H9 (cell line): Measurements from ENCODE around the gene OR2T29. TPM values are rescaled to one million over a fixed set of nuclear protein-coding genes. Genes with fewer than 3 reads are reported as not detected.

Source experiments
- DNase-seq: peaks from one replicate; pipeline ENCODE4 v3.0.0-alpha.2; 2017
- H2AFZ ChIP-seq: one replicate; pipeline ENCODE4 v1.6.1; 2013; ENCODE audit warnings: mild to moderate bottlenecking, low read length, control low read depth, moderate library complexity
- H2AK5ac ChIP-seq: 2 replicates; pipeline ENCODE4 v1.6.1; 2013; ENCODE audit warnings: low read length, control low read depth, mixed read lengths; ENCODE audit not compliant: insufficient read length
- H2BK120ac ChIP-seq: one replicate; pipeline ENCODE4 v1.6.1; 2013; ENCODE audit warnings: low read depth, mild to moderate bottlenecking, low read length, control low read depth, inconsistent platforms; ENCODE audit not compliant: poor library complexity, severe bottlenecking
- H2BK12ac ChIP-seq: 2 replicates; pipeline ENCODE4 v1.6.1; 2013; ENCODE audit warnings: low read length, control low read depth, mixed read lengths, low read depth; ENCODE audit not compliant: insufficient read length
- H2BK15ac ChIP-seq: 2 replicates; pipeline ENCODE4 v1.6.1; 2013; ENCODE audit warnings: low read depth, low read length, control low read depth
- H2BK20ac ChIP-seq: one replicate; pipeline ENCODE4 v1.6.1; 2013; ENCODE audit warnings: low read depth, mild to moderate bottlenecking, low read length, control low read depth, inconsistent platforms; ENCODE audit not compliant: poor library complexity, severe bottlenecking
- H2BK5ac ChIP-seq: 2 replicates; pipeline ENCODE4 v1.6.1; 2013; ENCODE audit warnings: low read length, control low read depth, mixed read lengths; ENCODE audit not compliant: insufficient read length
- H3K14ac ChIP-seq: 2 replicates; pipeline ENCODE4 v1.6.1; 2013; ENCODE audit warnings: low read length, control low read depth; ENCODE audit not compliant: insufficient read depth
- H3K18ac ChIP-seq: 2 replicates; pipeline ENCODE4 v1.6.1; 2013; ENCODE audit warnings: low read depth, mild to moderate bottlenecking, mixed read lengths, low read length, control low read depth; ENCODE audit not compliant: insufficient read length
- H3K23ac ChIP-seq: 2 replicates; pipeline ENCODE4 v1.6.1; 2013; ENCODE audit warnings: low read length, control low read depth, mixed read lengths, low read depth; ENCODE audit not compliant: insufficient read length
- H3K23me2 ChIP-seq: 2 replicates; pipeline ENCODE4 v1.6.1; 2013; ENCODE audit warnings: low read depth, mild to moderate bottlenecking, mixed read lengths, low read length, control low read depth; ENCODE audit not compliant: insufficient read length, poor library complexity, severe bottlenecking
- H3K27ac ChIP-seq: 2 replicates; pipeline ENCODE4 v1.5.1; 2013; ENCODE audit warnings: low read length, control low read depth, mixed read lengths, low read depth; ENCODE audit not compliant: insufficient read length
- H3K27me3 ChIP-seq: 2 replicates; pipeline ENCODE4 v1.6.1; 2013; ENCODE audit warnings: low read length, control low read depth, inconsistent platforms; ENCODE audit not compliant: insufficient read depth
- H3K4ac ChIP-seq: 2 replicates; pipeline ENCODE4 v1.6.1; 2013; ENCODE audit warnings: low read depth, mild to moderate bottlenecking, control low read depth, inconsistent platforms, low read length, moderate library complexity
- H3K4me1 ChIP-seq: 2 replicates; pipeline ENCODE4 v1.6.1; 2013; ENCODE audit warnings: low read length, control low read depth, inconsistent platforms; ENCODE audit not compliant: insufficient read depth
- H3K4me2 ChIP-seq: 2 replicates; pipeline ENCODE4 v1.6.1; 2013; ENCODE audit warnings: low read length, control low read depth, mixed read lengths; ENCODE audit not compliant: insufficient read length, insufficient read depth
- H3K56ac ChIP-seq: 2 replicates; pipeline ENCODE4 v1.6.1; 2013; ENCODE audit warnings: low read depth, mild to moderate bottlenecking, mixed read lengths, low read length, control low read depth; ENCODE audit not compliant: insufficient read length
- H3K79me1 ChIP-seq: 2 replicates; pipeline ENCODE4 v1.6.1; 2013; ENCODE audit warnings: low read depth, mild to moderate bottlenecking, moderate library complexity, low read length, control low read depth, inconsistent platforms; ENCODE audit not compliant: insufficient read depth, poor library complexity, severe bottlenecking
- H3K79me2 ChIP-seq: 2 replicates; pipeline ENCODE4 v1.6.1; 2013; ENCODE audit warnings: low read length, control low read depth, inconsistent platforms; ENCODE audit not compliant: insufficient read depth
- H3K9ac ChIP-seq: 2 replicates; pipeline ENCODE4 v1.6.1; 2013; ENCODE audit warnings: low read length, control low read depth, mixed read lengths; ENCODE audit not compliant: insufficient read length; ENCODE audit errors: extremely low read depth
- H3K9me3 ChIP-seq: one replicate; pipeline ENCODE4 v1.6.1; 2013; ENCODE audit warnings: low read depth, low read length, inconsistent platforms; ENCODE audit not compliant: control insufficient read depth
- H3T11ph ChIP-seq: one replicate; pipeline ENCODE4 v1.6.1; 2013; ENCODE audit warnings: mild to moderate bottlenecking, low read length, control low read depth, inconsistent platforms
- H4K20me1 ChIP-seq: one replicate; pipeline ENCODE4 v1.6.1; 2013; ENCODE audit not compliant: control insufficient read depth, insufficient read length, insufficient read depth
- H4K5ac ChIP-seq: 2 replicates; pipeline ENCODE4 v1.6.1; 2013; ENCODE audit warnings: low read depth, mild to moderate bottlenecking, mixed read lengths, low read length, control low read depth; ENCODE audit not compliant: insufficient read length
- H4K8ac ChIP-seq: replicated peaks from 2 replicates; pipeline ENCODE4 v1.6.1; 2013; ENCODE audit warnings: low read length, control low read depth, mixed read lengths, low read depth; ENCODE audit not compliant: insufficient read length
- H4K91ac ChIP-seq: 2 replicates; pipeline ENCODE4 v1.6.1; 2013; ENCODE audit warnings: low read depth, mild to moderate bottlenecking, moderate library complexity, mixed read lengths, low read length, control low read depth; ENCODE audit not compliant: insufficient read length
- H3K27ac Mint-ChIP-seq, 3 experiments: 2 replicates in 2 of 3; 3 replicates in 1 of 3; pipeline ENCODE4 v1.8.0; 2020 to 2021; ENCODE audit warnings: mixed read lengths in 3 of 3, mild to moderate bottlenecking in 1 of 3, moderate library complexity in 1 of 3
- H3K27me3 Mint-ChIP-seq: 2 replicates; pipeline ENCODE4 v1.8.0; 2021; ENCODE audit warnings: low read depth, mild to moderate bottlenecking, moderate library complexity, mixed read lengths
- H3K36me3 Mint-ChIP-seq, 3 experiments: 2 replicates in 2 of 3; 3 replicates in 1 of 3; pipeline ENCODE4 v1.8.0; 2020 to 2021; ENCODE audit warnings: low read depth in 3 of 3, mixed read lengths in 3 of 3; ENCODE audit not compliant: insufficient read depth in 1 of 3
- H3K4me1 Mint-ChIP-seq, 2 experiments: 2 replicates each; pipeline ENCODE4 v1.8.0; 2020; ENCODE audit warnings: mixed read lengths in 2 of 2
- H3K4me3 Mint-ChIP-seq, 2 experiments: 2 replicates in 1 of 2; 3 replicates in 1 of 2; pipeline ENCODE4 v1.8.0; 2020 to 2021; ENCODE audit warnings: mild to moderate bottlenecking in 2 of 2, mixed read lengths in 2 of 2, moderate library complexity in 1 of 2
- H3K9me3 Mint-ChIP-seq, 2 experiments: 2 replicates in 1 of 2; 3 replicates in 1 of 2; pipeline ENCODE4 v1.8.0; 2020; ENCODE audit warnings: mild to moderate bottlenecking in 2 of 2, mixed read lengths in 2 of 2, moderate library complexity in 1 of 2
- CTCF ChIP-seq: fragments of 200-600 bp; sonication (generic); conservative IDR thresholded peaks from 3 replicates; pipeline ENCODE4 v1.8.0; 2021; ENCODE audit warnings: antibody characterized with exemption, mild to moderate bottlenecking
- WGBS: extraction: QIAGEN DNeasy Blood & Tissue Kit; methylation state at CpG from one replicate; pipeline ENCODE4 v1.1.7; 2013; ENCODE audit warnings: missing lambda C conversion rate, low lambda C conversion rate, mixed read lengths; ENCODE audit not compliant: insufficient read length; ENCODE audit errors: extremely low coverage; 5-methylcytosine and 5-hydroxymethylcytosine counted together
- total RNA-seq: library from RNA; stranded (reverse); gene quantifications from 2 replicates; pipeline ENCODE4 v1.2.1, GENCODE V29; 2021

Gene OR2T29
- total RNA-seq, 1 experiment from 2014 or later: not detected

- no peak overlapping the region for H2BK12ac ChIP-seq
- Mint-ChIP-seq H3K27ac (no peak overlapping the region), H3K4me3 (no peak overlapping the region), H3K36me3 (peaks cover 2 to 21% (median 6%) of the 10 kb centered on the region in 3 experiments; a peak in 4 of 7 replicates), H3K9me3 (peaks cover 74 to 82% of the 10 kb centered on the region in 2 experiments), H3K27me3 (no peaks in the 10 kb centered on the region; the same call in 1 of the 2 replicates), H3K4me1 (no peaks in the 10 kb centered on the region)
- H2AFZ ChIP-seq: no peak overlapping the region
- H3K27me3 ChIP-seq: no peaks in the 10 kb centered on the region
- H3K4me2 ChIP-seq: no peak overlapping the region
- H4K8ac ChIP-seq: no peak overlapping the region
- H2BK20ac ChIP-seq: no peak overlapping the region
- no peak overlapping the region for H2BK120ac ChIP-seq
- H4K20me1 ChIP-seq: no peaks in the 10 kb centered on the region
- H3K23ac ChIP-seq: no peak overlapping the region
- no peaks in the 10 kb centered on the region for H3K79me1 ChIP-seq
- H4K5ac ChIP-seq: no peak overlapping the region
- H3T11ph ChIP-seq: no peak overlapping the region
- no peak overlapping the region for H3K14ac ChIP-seq
- no peaks in the 10 kb centered on the region for H3K79me2 ChIP-seq
- H2BK5ac ChIP-seq: no peak overlapping the region
- peaks cover 81% of the 10 kb centered on the region for H3K9me3 ChIP-seq
- H3K9ac ChIP-seq: no peak overlapping the region
- H3K4me1 ChIP-seq: no peaks in the 10 kb centered on the region
- TF ChIP-seq CTCF: no peak
- no peak overlapping the region for H3K56ac ChIP-seq
- no peak overlapping the region for H2BK15ac ChIP-seq
- H3K4ac ChIP-seq: no peak overlapping the region
- H4K91ac ChIP-seq: no peak overlapping the region
- no CpG with 5 or more reads among the region's 5 CpGs for WGBS
- no peak overlapping the region for H2AK5ac ChIP-seq
- H3K27ac ChIP-seq: no peak overlapping the region
- no peak overlapping the region for H3K18ac ChIP-seq
- DNase-seq: no peak
- H3K23me2 ChIP-seq: no peaks in the 10 kb centered on the region
Observed at GRCh38 chr1:248593226-248593625, 30.7 kb upstream of the OR2T29 start.
